K562 (cell line): Measurements from ENCODE around the gene DNAJB2. TPM values are rescaled to one million over a fixed set of nuclear protein-coding genes. Genes with fewer than 3 reads are reported as not detected.
A peak's percentile ranks its signal among the peaks of the same experiment; 100 is the strongest.

Experiments used
- ATAC-seq: fragments of 200-7000 bp; cut with Tn5 transposase; 3 replicates; pipeline ENCODE4 v1.9.1; 2020; ENCODE audit warnings: moderate library complexity
- BruUV-seq: library from RNA; stranded (reverse); fragments of 400-500 nt; replicated peaks from 2 replicates; lab custom pipeline; 2021; lab: Mats Ljungman, UMichigan
- CTCF ChIA-PET: fragments of 300-600 bp; formaldehyde crosslinking; extraction: SDS; loops from one replicate; lab custom pipeline; 2021; ENCODE audit warnings: low intra/inter-chr PET ratio; lab: Yijun Ruan, JAX
- POLR2A ChIA-PET: fragments of 300-600, 350-650 bp; sonication (Branson Sonifier 250); formaldehyde crosslinking; extraction: SDS; loops from one replicate; lab custom pipeline; 2021; ENCODE audit warnings: antibody characterized with exemption, inconsistent platforms; lab: Yijun Ruan, JAX
- DNase-seq, 4 experiments: peaks; one replicate each; pipeline versions ENCODE4 v3.0.0 to v3.0.0-alpha.2; 2011 to 2018; ENCODE audit warnings: low spot score in 3 of 4, mixed read lengths in 3 of 4; ENCODE audit errors: extremely low read depth in 1 of 4
- FAIRE-seq: peaks from 2 replicates; lab custom pipeline; 2011; peaks lifted over from hg19 to GRCh38; lab: Jason Lieb, UNC
- H2AFZ ChIP-seq: 2 replicates; pipeline ENCODE4 v1.6.0; 2011; ENCODE audit warnings: low read depth, low read length, control low read depth, inconsistent platforms
- H3K27ac ChIP-seq: fragments of 200-600 bp; 3 replicates; pipeline ENCODE4 v1.8.0; 2011; ENCODE audit warnings: low read depth, mild to moderate bottlenecking, control low read depth, inconsistent platforms, low read length, moderate library complexity, mixed read lengths; ENCODE audit errors: extremely low read depth
- H3K27me3 ChIP-seq, 2 experiments: fragments of 300-600 bp in 1 of 2; 2 replicates in 1 of 2; 3 replicates in 1 of 2; pipeline versions ENCODE4 v1.6.0 to v1.8.0; 2011; ENCODE audit warnings: inconsistent platforms in 2 of 2, low read length in 2 of 2, mild to moderate bottlenecking in 1 of 2, mixed read lengths in 1 of 2, moderate library complexity in 1 of 2; ENCODE audit not compliant: control insufficient read depth in 2 of 2, insufficient read depth in 2 of 2
- H3K36me3 ChIP-seq: fragments of 300-600 bp; 3 replicates; pipeline ENCODE4 v1.8.0; 2011; ENCODE audit warnings: mild to moderate bottlenecking, low read length, inconsistent platforms; ENCODE audit not compliant: control insufficient read depth, insufficient read depth
- H3K4me1 ChIP-seq, 2 experiments: fragments of 200-600 bp in 1 of 2; replicated peaks in 1 of 2; 2 replicates in 1 of 2; 3 replicates in 1 of 2; pipeline versions ENCODE4 v1.5.1 to v1.8.0; 2011; ENCODE audit warnings: inconsistent platforms in 2 of 2, low read length in 2 of 2, mild to moderate bottlenecking in 1 of 2, mixed read lengths in 1 of 2, moderate library complexity in 1 of 2; ENCODE audit not compliant: control insufficient read depth in 2 of 2, insufficient read depth in 2 of 2
- H3K4me2 ChIP-seq: 2 replicates; pipeline ENCODE4 v1.6.1; 2011; ENCODE audit warnings: low read length, control low read depth, inconsistent platforms, mixed read lengths; ENCODE audit not compliant: insufficient read depth
- H3K4me3 ChIP-seq: fragments of 200-600 bp; sonication (generic), shearing (Covaris generic); 2 replicates; pipeline ENCODE4 v1.5.1; 2016; ENCODE audit warnings: control low read depth, inconsistent platforms
- H3K79me2 ChIP-seq: fragments of 200-600 bp; 3 replicates; pipeline ENCODE4 v1.8.0; 2011; ENCODE audit warnings: low read length, inconsistent platforms; ENCODE audit not compliant: control insufficient read depth, insufficient read depth
- H3K9ac ChIP-seq, 2 experiments: 2 replicates each; pipeline versions ENCODE4 v1.6.0 to v1.6.1; 2011; ENCODE audit warnings: low read depth in 2 of 2, low read length in 2 of 2, control low read depth in 1 of 2, inconsistent platforms in 1 of 2, mild to moderate bottlenecking in 1 of 2, mixed read lengths in 1 of 2; ENCODE audit not compliant: insufficient read depth in 1 of 2
- H3K9me1 ChIP-seq: one replicate; pipeline ENCODE4 v1.6.0; 2011; ENCODE audit warnings: inconsistent platforms, mild to moderate bottlenecking, low read length, moderate library complexity; ENCODE audit not compliant: control insufficient read depth, insufficient read depth
- H3K9me3 ChIP-seq: replicated peaks from 2 replicates; pipeline ENCODE4 v1.5.1; 2011; ENCODE audit warnings: low read depth, low read length, inconsistent platforms; ENCODE audit not compliant: control insufficient read depth, insufficient read depth
- H4K20me1 ChIP-seq: replicated peaks from 2 replicates; pipeline ENCODE4 v1.6.1; 2011; ENCODE audit warnings: low read length, inconsistent platforms, mixed read lengths; ENCODE audit not compliant: control insufficient read depth, insufficient read depth
- EZH2 ChIP-seq: IDR thresholded peaks from 2 replicates; pipeline ENCODE4 v1.6.1; 2012; ENCODE audit warnings: low read depth, mild to moderate bottlenecking, inconsistent platforms, low read length, borderline replicate concordance
- HDAC6 ChIP-seq: IDR thresholded peaks from 2 replicates; pipeline ENCODE4 v1.6.1; 2012; ENCODE audit warnings: low read depth, mild to moderate bottlenecking, control low read depth, inconsistent platforms, low read length, moderate library complexity
- ID3 ChIP-seq, 2 experiments: fragments of 250-450 bp in 1 of 2; fragments of 450-650 bp in 1 of 2; sonication (Bioruptor Pico) in 1 of 2; IDR thresholded peaks; 2 replicates each; pipeline versions ENCODE4 v1.6.1 to v1.8.0; 2016 to 2021; ENCODE audit warnings: mild to moderate bottlenecking in 2 of 2, moderate library complexity in 2 of 2, missing compliant biosample characterization in 1 of 2, missing genetic modification characterization in 1 of 2
- MEIS2 ChIP-seq: fragments of 450-650 bp; IDR thresholded peaks from 2 replicates; pipeline ENCODE4 v1.6.1; 2014; ENCODE audit warnings: mild to moderate bottlenecking; ENCODE audit not compliant: partially characterized antibody
- PBX2 ChIP-seq, 2 experiments: IDR thresholded peaks in 1 of 2; conservative IDR thresholded peaks in 1 of 2; 2 replicates each; pipeline ENCODE4 v1.6.1; 2016; ENCODE audit warnings: low read depth in 2 of 2, mild to moderate bottlenecking in 1 of 2, missing compliant biosample characterization in 1 of 2, missing genetic modification characterization in 1 of 2, moderate library complexity in 1 of 2
- SIX5 ChIP-seq, 2 experiments: IDR thresholded peaks; 2 replicates each; pipeline ENCODE4 v1.6.1; 2011; ENCODE audit warnings: low read length in 2 of 2, borderline replicate concordance in 1 of 2, low read depth in 1 of 2, mild to moderate bottlenecking in 1 of 2, moderate library complexity in 1 of 2; ENCODE audit not compliant: insufficient read depth in 1 of 2
- ZBTB33 ChIP-seq: sonication (generic); formaldehyde crosslinking; IDR thresholded peaks from 2 replicates; pipeline ENCODE4 v1.8.1; 2023; ENCODE audit warnings: mild to moderate bottlenecking, missing genetic modification reagents
- ZNF184 ChIP-seq: sonication (generic); formaldehyde crosslinking; IDR thresholded peaks from 2 replicates; pipeline ENCODE4 v1.5.0; 2020; ENCODE audit warnings: missing genetic modification reagents
- WGBS: fragments of 100-300 bp; shearing (Covaris generic); methylation state at CpG from one replicate; pipeline ENCODE4 v1.1.6; 2016; ENCODE audit warnings: low coverage, mixed read lengths; ENCODE audit not compliant: insufficient coverage; ENCODE audit errors: missing lambda C conversion rate; 5-methylcytosine and 5-hydroxymethylcytosine counted together
- in situ Hi-C: fragments of 300-500 bp; cut with MboI; formaldehyde crosslinking; loops from 4 replicates; pipeline ENCODE4 v1.15.0; 2018; ENCODE audit warnings: inconsistent platforms, mixed read lengths
- intact Hi-C: fragments of 100-400 bp; cut with micrococcal nuclease; formaldehyde crosslinking; loops from 2 replicates; pipeline ENCODE4 v1.14.2; 2022
- polyA plus RNA-seq, 8 experiments: library from polyadenylated mRNA; depleted of rRNA in 4 of 8; stranded (reverse) in 5 of 8; unstranded in 3 of 8; fragments of >200 nt; fragmentation: Nextera tagmentation in 2 of 8; fragmentation: Illumina TruSeq in 1 of 8; extraction: Ambion mirVana in 2 of 8; extraction: Trizol in 1 of 8; gene quantifications; 2 replicates each; pipeline versions ENCODE4 v1.2.1 to v1.2.3, GENCODE V29; 2011 to 2014; ENCODE audit warnings: inconsistent platforms in 1 of 8, missing spikeins in 1 of 8
- total RNA-seq, 7 experiments: library from RNA; depleted of rRNA in 6 of 7; stranded (reverse); fragments of >200 nt in 6 of 7; fragmentation: Illumina TruSeq in 2 of 7; extraction: Trizol in 2 of 7; gene quantifications; 2 replicates each; pipeline versions ENCODE4 v1.2.1 to v1.2.3, GENCODE V29; 2011 to 2021; ENCODE audit warnings: low replicate concordance in 1 of 7
- TF ChIP-seq, protein P1 (sequence below): fragments of 450-650 bp; formaldehyde crosslinking; IDR thresholded peaks from 2 replicates; pipeline ENCODE4 v1.4.0; 2020; ENCODE audit warnings: mild to moderate bottlenecking, moderate library complexity
- TF ChIP-seq, protein P2 (sequence below): sonication (generic); formaldehyde crosslinking; IDR thresholded peaks from 2 replicates; pipeline ENCODE4 v1.8.1; 2022; ENCODE audit warnings: missing genetic modification reagents

The DNAJB2 gene
- total and polyA plus RNA-seq, 9 of the 15 experiments (the other 6 are each of a cell fraction or from before 2014, with no cell fraction given): 0.08 to 3.0 (median 2.2) TPM; not detected in 1

DNA sequence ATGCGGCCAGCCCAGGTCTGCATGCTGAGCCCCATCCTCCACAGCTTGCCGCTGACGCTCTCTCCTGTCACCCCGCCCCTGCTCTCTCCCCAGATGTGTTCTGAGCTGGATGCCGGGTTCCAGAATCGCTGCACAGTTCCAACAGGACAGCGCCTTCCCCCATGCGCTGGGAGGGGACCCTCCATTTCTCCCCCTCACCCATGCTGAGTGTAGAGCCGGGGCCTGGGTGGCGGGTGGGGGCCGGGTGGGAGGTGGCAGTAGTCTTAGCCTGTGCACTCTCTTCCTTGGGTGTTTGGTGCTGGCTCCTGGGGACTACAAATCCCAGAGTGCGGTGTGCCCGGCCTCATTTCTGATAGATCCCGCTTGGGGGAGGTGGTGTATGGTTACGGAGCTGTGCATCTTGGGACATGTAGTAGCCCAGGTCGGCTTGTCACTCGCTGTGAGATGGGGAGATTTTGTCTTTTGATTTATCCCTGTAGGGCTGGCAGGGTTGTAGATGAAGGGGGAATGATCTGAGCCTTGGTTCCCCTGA lies 6.8 kb downstream of the DNAJB2 start:
- 23% methylated on average over 9 of the region's 17 CpGs for WGBS
- H3K36me3 ChIP-seq: no peaks in the 10 kb centered on the region
- no peaks in the 10 kb centered on the region for H3K27me3 ChIP-seq
- H2AFZ ChIP-seq: peak overlapping the region; percentile 77
- H3K4me3 ChIP-seq: no peak overlapping the region
- peak overlapping the region; percentile 55 for H3K4me2 ChIP-seq
- peak overlapping the region in 1 of 2 experiments; percentile 77; a peak in 2 of 4 replicates for H3K9ac ChIP-seq
- H4K20me1 ChIP-seq: no peaks in the 10 kb centered on the region
- FAIRE-seq (peak; percentile 95), ATAC-seq (peak; percentile 97), DNase-seq (peak; percentile 59 to 87 (median 75))
- ChIA-PET CTCF (no interaction called here), POLR2A (interaction anchor here (1.2 to 1.4 kb wide), 2 partner anchors 9 to 12 kb away, joined by 3 to 5 read pairs; no protein-coding TSS in a partner anchor)
- peaks cover 1% of the 10 kb centered on the region for H3K9me1 ChIP-seq
- H3K4me1 ChIP-seq: peaks cover 44 to 78% of the 10 kb centered on the region in 2 experiments
- intact Hi-C loops (no loop called here), in situ Hi-C loops (no loop called here)
- no peak overlapping the region; the same call in 2 of the 3 replicates for H3K27ac ChIP-seq
- H3K79me2 ChIP-seq: no peaks in the 10 kb centered on the region
- H3K9me3 ChIP-seq: no peaks in the 10 kb centered on the region
- no TSS peak for BruUV-seq
- TF ChIP-seq, protein P1, sequence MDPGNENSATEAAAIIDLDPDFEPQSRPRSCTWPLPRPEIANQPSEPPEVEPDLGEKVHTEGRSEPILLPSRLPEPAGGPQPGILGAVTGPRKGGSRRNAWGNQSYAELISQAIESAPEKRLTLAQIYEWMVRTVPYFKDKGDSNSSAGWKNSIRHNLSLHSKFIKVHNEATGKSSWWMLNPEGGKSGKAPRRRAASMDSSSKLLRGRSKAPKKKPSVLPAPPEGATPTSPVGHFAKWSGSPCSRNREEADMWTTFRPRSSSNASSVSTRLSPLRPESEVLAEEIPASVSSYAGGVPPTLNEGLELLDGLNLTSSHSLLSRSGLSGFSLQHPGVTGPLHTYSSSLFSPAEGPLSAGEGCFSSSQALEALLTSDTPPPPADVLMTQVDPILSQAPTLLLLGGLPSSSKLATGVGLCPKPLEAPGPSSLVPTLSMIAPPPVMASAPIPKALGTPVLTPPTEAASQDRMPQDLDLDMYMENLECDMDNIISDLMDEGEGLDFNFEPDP (CRISPR knock-in tag): no peak
- no peak for TF ChIP-seq HDAC6
- no peak for TF ChIP-seq ZNF184 (CRISPR knock-in tag)
- no peak for TF ChIP-seq EZH2
- no peak for TF ChIP-seq ID3 (CRISPR knock-in tag; IDR thresholded peaks at IDR 0.05)
- TF ChIP-seq ID3 (tag; IDR thresholded peaks at IDR 0.05): no peak
- no peak for TF ChIP-seq ZBTB33 (CRISPR knock-in tag)
- TF ChIP-seq SIX5 (IDR thresholded peaks at IDR 0.05; ENCODE audit: borderline replicate concordance in 1 of 2, insufficient read depth in 1 of 2, low read depth in 1 of 2, low read length in 2 of 2): peak; percentile 94 to 96
- peak; percentile 90 for TF ChIP-seq MEIS2
- TF ChIP-seq PBX2 (CRISPR knock-in tag; IDR thresholded peaks at IDR 0.05; ENCODE audit: low read depth): no peak
- peak; percentile 75 for TF ChIP-seq PBX2 (tag; conservative IDR thresholded peaks at IDR 0.05; ENCODE audit: low read depth)
- TF ChIP-seq, protein P2, sequence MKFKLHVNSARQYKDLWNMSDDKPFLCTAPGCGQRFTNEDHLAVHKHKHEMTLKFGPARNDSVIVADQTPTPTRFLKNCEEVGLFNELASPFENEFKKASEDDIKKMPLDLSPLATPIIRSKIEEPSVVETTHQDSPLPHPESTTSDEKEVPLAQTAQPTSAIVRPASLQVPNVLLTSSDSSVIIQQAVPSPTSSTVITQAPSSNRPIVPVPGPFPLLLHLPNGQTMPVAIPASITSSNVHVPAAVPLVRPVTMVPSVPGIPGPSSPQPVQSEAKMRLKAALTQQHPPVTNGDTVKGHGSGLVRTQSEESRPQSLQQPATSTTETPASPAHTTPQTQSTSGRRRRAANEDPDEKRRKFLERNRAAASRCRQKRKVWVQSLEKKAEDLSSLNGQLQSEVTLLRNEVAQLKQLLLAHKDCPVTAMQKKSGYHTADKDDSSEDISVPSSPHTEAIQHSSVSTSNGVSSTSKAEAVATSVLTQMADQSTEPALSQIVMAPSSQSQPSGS (CRISPR knock-in tag): no peak
